Measurements from ENCODE around the gene GALNT4. TPM values are rescaled to one million over a fixed set of nuclear protein-coding genes. Genes with fewer than 3 reads are reported as not detected.

Gene GALNT4
- total and polyA plus RNA-seq, 2 donors (not counting 1 experiment from before 2014, with no cell fraction given): 9.1 to 16.0 TPM

DNA sequence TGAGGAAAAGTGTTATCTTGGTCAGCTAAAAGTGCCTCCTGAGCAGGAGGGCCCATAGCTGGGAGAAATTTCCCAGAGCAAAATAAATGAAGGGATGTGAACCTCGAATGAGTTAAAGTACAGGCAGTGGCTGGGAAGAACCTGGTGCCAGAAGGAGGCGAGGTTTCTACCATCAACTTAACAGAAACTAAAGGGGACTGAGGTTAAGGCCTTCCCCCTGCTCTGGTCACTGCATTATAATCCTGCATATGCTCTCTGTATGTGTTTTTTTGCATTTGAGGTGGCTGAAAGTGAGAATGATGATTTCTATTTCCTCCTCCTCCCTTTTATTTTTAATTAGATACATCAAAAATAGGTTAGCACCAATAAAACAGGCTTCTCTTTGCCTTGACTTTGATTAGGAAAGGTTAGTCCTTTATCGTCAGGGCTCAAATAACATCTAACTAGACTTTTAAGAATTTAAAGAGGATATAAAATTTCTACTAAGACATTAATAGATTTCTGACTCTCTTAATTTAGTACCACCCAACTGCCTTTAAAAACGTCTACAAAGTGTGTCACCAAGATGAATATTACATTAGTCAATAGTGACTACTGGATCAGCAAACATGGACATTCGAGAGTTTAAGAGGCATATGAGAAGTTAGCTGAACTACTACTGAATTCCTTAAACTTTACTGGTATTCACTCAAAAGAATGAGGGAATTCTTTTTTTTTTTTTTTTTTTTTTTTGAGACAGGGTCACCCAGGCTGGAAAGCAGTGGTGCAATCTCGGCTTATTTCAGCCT lies 49.2 kb downstream of the GALNT4 start:
- Histone ChIP-seq H3K9ac (ENCODE audit: insufficient read depth, low read length) (no peak overlapping the region), H3K27ac (ENCODE audit: insufficient read depth, low read length) (no peak overlapping the region), H4K20me1 (ENCODE audit: control insufficient read depth, extremely low read depth, insufficient read depth, low read length) (no peaks in the 10 kb centered on the region), H3K79me2 (ENCODE audit: control insufficient read depth, insufficient read depth, low read length) (no peaks in the 10 kb centered on the region), H3K4me2 (ENCODE audit: extremely low read depth, insufficient read depth, low read length) (no peak overlapping the region), H2AFZ (ENCODE audit: low read length) (no peak overlapping the region), H3K4me3 (replicated peaks in 1 of 4; ENCODE audit: control extremely low read depth in 1 of 4, insufficient read depth in 1 of 4, low read depth in 3 of 4, low read length in 4 of 4) (no peak overlapping the region), H3K9me3 (ENCODE audit: control insufficient read depth, insufficient read depth, low read depth, low read length) (no peaks in the 10 kb centered on the region), H3K27me3 (ENCODE audit: control insufficient read depth, insufficient read depth, low read length) (no peaks in the 10 kb centered on the region), H3K4me1 (ENCODE audit: control insufficient read depth, extremely low read depth, insufficient read depth, low read length) (peaks cover 2% of the 10 kb centered on the region), H3K36me3 (ENCODE audit: control insufficient read depth, insufficient read depth, low read length) (no peaks in the 10 kb centered on the region)
- no peak for TF ChIP-seq CTCF (conservative IDR thresholded peaks at IDR 0.05 in 1 of 2, IDR thresholded peaks at IDR 0.05 in 1 of 2; ENCODE audit: low read depth in 1 of 2, low read length in 2 of 2)
- no peak for TF ChIP-seq EZH2 (IDR thresholded peaks at IDR 0.05; ENCODE audit: low read length, missing control alignments)
- no peak for DNase-seq (ENCODE audit: low read depth in 2 of 2)

DNA sequence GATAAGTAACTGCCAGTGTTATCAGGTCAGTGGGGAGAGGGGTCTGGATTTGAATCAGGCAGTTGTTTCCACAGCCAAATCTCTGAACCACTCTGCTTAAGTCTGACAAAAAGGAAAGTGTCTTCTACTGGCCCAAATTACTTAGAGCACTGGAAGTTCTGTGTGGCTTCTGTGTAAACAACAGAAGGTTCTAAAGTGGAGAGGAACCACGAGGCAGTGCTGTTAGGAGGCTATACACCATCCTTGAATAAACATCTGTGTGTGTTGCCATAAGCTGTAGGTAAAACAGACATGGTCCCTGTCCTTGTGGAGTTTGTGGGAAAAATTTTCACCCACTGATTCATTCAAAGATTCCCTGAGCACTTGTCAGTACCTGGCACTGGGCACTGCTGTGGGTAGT lies 50.0 kb downstream of the GALNT4 start:
- no peak for TF ChIP-seq EZH2 (IDR thresholded peaks at IDR 0.05; ENCODE audit: low read length, missing control alignments)
- no peak for TF ChIP-seq CTCF (conservative IDR thresholded peaks at IDR 0.05 in 1 of 2, IDR thresholded peaks at IDR 0.05 in 1 of 2; ENCODE audit: low read depth in 1 of 2, low read length in 2 of 2)
- H3K4me1 ChIP-seq (ENCODE audit: control insufficient read depth, extremely low read depth, insufficient read depth, low read length): peaks cover 2% of the 10 kb centered on the region
- no peak overlapping the region for H3K27ac ChIP-seq (ENCODE audit: insufficient read depth, low read length)
- H2AFZ ChIP-seq (ENCODE audit: low read length): no peak overlapping the region
- no peak overlapping the region for H3K4me3 ChIP-seq (replicated peaks in 1 of 4; ENCODE audit: control extremely low read depth in 1 of 4, insufficient read depth in 1 of 4, low read depth in 3 of 4, low read length in 4 of 4)
- no peaks in the 10 kb centered on the region for H3K79me2 ChIP-seq (ENCODE audit: control insufficient read depth, insufficient read depth, low read length)
- no peaks in the 10 kb centered on the region for H3K27me3 ChIP-seq (ENCODE audit: control insufficient read depth, insufficient read depth, low read length)
- DNase-seq (ENCODE audit: low read depth in 2 of 2): no peak
- no peaks in the 10 kb centered on the region for H3K36me3 ChIP-seq (ENCODE audit: control insufficient read depth, insufficient read depth, low read length)
- no peaks in the 10 kb centered on the region for H4K20me1 ChIP-seq (ENCODE audit: control insufficient read depth, extremely low read depth, insufficient read depth, low read length)
- H3K9ac ChIP-seq (ENCODE audit: insufficient read depth, low read length): no peak overlapping the region
- H3K4me2 ChIP-seq (ENCODE audit: extremely low read depth, insufficient read depth, low read length): no peak overlapping the region
- no peaks in the 10 kb centered on the region for H3K9me3 ChIP-seq (ENCODE audit: control insufficient read depth, insufficient read depth, low read depth, low read length)

Other genes with a start within 250 kb of the GALNT4 start
- 49.8 and 50.0 TPM in 2 replicates for gene DUSP6, start 172.3 kb downstream of the GALNT4 start, total RNA-seq
- gene DUSP6, start 172.3 kb downstream of the GALNT4 start, polyA plus RNA-seq: 7.0 and 75.3 TPM in 2 replicates
- gene POC1B, start 1.3 kb upstream of the GALNT4 start, total RNA-seq: 16.7 and 18.0 TPM in 2 replicates
- 9.7 and 10.2 TPM in 2 replicates for gene POC1B, start 1.3 kb upstream of the GALNT4 start, polyA plus RNA-seq
- gene ATP2B1, start 184.0 kb upstream of the GALNT4 start, total RNA-seq: 101 and 141 TPM in 2 replicates
- 43.0 and 64.3 TPM in 2 replicates for gene ATP2B1, start 184.0 kb upstream of the GALNT4 start, polyA plus RNA-seq